ENCODE results near the gene DNAH17. TPM values are rescaled to one million over a fixed set of nuclear protein-coding genes. Genes with fewer than 3 reads are reported as not detected.

Gene DNAH17
- total and polyA plus RNA-seq, 2 of the 13 experiments (the other 11 are each of a cell fraction or from before 2014, with no cell fraction given) = 0.86 to 1.6 TPM

DNA sequence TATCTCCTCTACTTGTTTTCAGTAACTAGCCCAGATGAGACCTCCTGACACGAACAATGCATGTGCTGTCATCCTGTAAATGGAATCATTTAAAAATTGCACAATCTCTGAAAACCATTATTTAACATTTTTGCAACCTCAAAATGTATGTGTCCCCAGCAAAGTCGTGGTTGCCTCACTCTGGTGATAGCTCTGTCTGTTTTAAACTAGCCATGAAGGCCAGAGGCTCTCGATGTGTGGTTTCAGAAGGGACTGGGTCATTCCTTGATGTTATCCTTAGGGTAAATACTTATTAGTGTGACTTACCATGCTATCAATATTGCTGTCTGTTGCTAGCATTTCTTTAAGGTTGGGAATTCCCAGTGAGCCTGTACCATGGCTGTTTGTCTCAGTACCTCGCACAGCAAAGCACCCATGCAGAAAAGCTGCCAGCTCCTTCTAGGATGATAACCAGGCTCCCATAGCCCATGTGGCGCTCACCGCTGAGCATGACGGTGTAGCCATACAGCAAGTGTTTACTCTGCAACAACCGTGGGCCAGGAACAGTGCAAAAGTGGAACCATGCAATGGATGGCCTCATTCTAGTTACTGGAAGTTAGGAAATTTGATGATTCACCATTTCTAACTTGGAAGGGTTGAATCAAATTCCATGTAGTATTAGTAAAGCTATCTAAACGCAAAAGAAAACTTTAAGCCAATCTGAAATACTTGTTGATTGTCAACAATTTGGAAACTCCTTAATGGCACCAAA lies 201.6 kb downstream of the DNAH17 start (continued):
- TF ChIP-seq, protein P1, sequence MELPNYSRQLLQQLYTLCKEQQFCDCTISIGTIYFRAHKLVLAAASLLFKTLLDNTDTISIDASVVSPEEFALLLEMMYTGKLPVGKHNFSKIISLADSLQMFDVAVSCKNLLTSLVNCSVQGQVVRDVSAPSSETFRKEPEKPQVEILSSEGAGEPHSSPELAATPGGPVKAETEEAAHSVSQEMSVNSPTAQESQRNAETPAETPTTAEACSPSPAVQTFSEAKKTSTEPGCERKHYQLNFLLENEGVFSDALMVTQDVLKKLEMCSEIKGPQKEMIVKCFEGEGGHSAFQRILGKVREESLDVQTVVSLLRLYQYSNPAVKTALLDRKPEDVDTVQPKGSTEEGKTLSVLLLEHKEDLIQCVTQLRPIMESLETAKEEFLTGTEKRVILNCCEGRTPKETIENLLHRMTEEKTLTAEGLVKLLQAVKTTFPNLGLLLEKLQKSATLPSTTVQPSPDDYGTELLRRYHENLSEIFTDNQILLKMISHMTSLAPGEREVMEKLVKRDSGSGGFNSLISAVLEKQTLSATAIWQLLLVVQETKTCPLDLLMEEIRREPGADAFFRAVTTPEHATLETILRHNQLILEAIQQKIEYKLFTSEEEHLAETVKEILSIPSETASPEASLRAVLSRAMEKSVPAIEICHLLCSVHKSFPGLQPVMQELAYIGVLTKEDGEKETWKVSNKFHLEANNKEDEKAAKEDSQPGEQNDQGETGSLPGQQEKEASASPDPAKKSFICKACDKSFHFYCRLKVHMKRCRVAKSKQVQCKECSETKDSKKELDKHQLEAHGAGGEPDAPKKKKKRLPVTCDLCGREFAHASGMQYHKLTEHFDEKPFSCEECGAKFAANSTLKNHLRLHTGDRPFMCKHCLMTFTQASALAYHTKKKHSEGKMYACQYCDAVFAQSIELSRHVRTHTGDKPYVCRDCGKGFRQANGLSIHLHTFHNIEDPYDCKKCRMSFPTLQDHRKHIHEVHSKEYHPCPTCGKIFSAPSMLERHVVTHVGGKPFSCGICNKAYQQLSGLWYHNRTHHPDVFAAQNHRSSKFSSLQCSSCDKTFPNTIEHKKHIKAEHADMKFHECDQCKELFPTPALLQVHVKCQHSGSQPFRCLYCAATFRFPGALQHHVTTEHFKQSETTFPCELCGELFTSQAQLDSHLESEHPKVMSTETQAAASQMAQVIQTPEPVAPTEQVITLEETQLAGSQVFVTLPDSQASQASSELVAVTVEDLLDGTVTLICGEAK (IDR thresholded peaks at IDR 0.05) = no peak
- TF ChIP-seq, protein P1 (CRISPR knock-in tag; IDR thresholded peaks at IDR 0.05) = peak; percentile 92
- TF ChIP-seq, protein P2, sequence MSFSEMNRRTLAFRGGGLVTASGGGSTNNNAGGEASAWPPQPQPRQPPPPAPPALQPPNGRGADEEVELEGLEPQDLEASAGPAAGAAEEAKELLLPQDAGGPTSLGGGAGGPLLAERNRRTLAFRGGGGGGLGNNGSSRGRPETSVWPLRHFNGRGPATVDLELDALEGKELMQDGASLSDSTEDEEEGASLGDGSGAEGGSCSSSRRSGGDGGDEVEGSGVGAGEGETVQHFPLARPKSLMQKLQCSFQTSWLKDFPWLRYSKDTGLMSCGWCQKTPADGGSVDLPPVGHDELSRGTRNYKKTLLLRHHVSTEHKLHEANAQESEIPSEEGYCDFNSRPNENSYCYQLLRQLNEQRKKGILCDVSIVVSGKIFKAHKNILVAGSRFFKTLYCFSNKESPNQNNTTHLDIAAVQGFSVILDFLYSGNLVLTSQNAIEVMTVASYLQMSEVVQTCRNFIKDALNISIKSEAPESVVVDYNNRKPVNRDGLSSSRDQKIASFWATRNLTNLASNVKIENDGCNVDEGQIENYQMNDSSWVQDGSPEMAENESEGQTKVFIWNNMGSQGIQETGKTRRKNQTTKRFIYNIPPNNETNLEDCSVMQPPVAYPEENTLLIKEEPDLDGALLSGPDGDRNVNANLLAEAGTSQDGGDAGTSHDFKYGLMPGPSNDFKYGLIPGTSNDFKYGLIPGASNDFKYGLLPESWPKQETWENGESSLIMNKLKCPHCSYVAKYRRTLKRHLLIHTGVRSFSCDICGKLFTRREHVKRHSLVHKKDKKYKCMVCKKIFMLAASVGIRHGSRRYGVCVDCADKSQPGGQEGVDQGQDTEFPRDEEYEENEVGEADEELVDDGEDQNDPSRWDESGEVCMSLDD (CRISPR knock-in tag; IDR thresholded peaks at IDR 0.05; ENCODE audit: borderline replicate concordance) = peak; percentile 5; the same call in 1 of the 2 replicates
- TF ChIP-seq SRSF9 (IDR thresholded peaks at IDR 0.05; ENCODE audit: borderline replicate concordance, insufficient read depth, low read depth, low read length, poor library complexity, severe bottlenecking) (no peak), SOX5 (CRISPR knock-in tag; IDR thresholded peaks at IDR 0.05; ENCODE audit: borderline replicate concordance) (peak; percentile 75), PITX1 (CRISPR knock-in tag; IDR thresholded peaks at IDR 0.05) (0 out of 2 replicates have a peak, but pooled peaks have one; percentile 6), TARDBP (CRISPR knock-in tag; IDR thresholded peaks at IDR 0.05) (peak; percentile 23; the same call in 1 of the 2 replicates)
- TF ChIP-seq, protein P3, sequence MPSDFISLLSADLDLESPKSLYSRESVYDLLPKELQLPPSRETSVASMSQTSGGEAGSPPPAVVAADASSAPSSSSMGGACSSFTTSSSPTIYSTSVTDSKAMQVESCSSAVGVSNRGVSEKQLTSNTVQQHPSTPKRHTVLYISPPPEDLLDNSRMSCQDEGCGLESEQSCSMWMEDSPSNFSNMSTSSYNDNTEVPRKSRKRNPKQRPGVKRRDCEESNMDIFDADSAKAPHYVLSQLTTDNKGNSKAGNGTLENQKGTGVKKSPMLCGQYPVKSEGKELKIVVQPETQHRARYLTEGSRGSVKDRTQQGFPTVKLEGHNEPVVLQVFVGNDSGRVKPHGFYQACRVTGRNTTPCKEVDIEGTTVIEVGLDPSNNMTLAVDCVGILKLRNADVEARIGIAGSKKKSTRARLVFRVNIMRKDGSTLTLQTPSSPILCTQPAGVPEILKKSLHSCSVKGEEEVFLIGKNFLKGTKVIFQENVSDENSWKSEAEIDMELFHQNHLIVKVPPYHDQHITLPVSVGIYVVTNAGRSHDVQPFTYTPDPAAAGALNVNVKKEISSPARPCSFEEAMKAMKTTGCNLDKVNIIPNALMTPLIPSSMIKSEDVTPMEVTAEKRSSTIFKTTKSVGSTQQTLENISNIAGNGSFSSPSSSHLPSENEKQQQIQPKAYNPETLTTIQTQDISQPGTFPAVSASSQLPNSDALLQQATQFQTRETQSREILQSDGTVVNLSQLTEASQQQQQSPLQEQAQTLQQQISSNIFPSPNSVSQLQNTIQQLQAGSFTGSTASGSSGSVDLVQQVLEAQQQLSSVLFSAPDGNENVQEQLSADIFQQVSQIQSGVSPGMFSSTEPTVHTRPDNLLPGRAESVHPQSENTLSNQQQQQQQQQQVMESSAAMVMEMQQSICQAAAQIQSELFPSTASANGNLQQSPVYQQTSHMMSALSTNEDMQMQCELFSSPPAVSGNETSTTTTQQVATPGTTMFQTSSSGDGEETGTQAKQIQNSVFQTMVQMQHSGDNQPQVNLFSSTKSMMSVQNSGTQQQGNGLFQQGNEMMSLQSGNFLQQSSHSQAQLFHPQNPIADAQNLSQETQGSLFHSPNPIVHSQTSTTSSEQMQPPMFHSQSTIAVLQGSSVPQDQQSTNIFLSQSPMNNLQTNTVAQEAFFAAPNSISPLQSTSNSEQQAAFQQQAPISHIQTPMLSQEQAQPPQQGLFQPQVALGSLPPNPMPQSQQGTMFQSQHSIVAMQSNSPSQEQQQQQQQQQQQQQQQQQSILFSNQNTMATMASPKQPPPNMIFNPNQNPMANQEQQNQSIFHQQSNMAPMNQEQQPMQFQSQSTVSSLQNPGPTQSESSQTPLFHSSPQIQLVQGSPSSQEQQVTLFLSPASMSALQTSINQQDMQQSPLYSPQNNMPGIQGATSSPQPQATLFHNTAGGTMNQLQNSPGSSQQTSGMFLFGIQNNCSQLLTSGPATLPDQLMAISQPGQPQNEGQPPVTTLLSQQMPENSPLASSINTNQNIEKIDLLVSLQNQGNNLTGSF (CRISPR knock-in tag; IDR thresholded peaks at IDR 0.05) = no peak
- TF ChIP-seq, protein P4, sequence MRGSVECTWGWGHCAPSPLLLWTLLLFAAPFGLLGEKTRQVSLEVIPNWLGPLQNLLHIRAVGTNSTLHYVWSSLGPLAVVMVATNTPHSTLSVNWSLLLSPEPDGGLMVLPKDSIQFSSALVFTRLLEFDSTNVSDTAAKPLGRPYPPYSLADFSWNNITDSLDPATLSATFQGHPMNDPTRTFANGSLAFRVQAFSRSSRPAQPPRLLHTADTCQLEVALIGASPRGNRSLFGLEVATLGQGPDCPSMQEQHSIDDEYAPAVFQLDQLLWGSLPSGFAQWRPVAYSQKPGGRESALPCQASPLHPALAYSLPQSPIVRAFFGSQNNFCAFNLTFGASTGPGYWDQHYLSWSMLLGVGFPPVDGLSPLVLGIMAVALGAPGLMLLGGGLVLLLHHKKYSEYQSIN (CRISPR knock-in tag; IDR thresholded peaks at IDR 0.05; ENCODE audit: borderline replicate concordance) = no peak

Data from HepG2 (cell line).